Measurements from ENCODE around the gene SOCS4. TPM values are rescaled to one million over a fixed set of nuclear protein-coding genes. Genes with fewer than 3 reads are reported as not detected.

SOCS4 gene
- total RNA-seq, 1 donor from 2014 or later, result 23.7 TPM

GRCh38 chr14:55071870-55072640 is 45.0 kb downstream of the SOCS4 start:
- Mint-ChIP-seq H3K4me3 (ENCODE audit: low read depth) (no peak overlapping the region), H3K27me3 (no peaks in the 10 kb centered on the region), H3K27ac (no peak overlapping the region), H3K36me3 (ENCODE audit: insufficient read depth) (peaks cover 5% of the 10 kb centered on the region), H3K4me1 (ENCODE audit: low read depth) (peaks cover 3% of the 10 kb centered on the region), H3K9me3 (ENCODE audit: low read depth) (no peaks in the 10 kb centered on the region)
- no peak for TF ChIP-seq CTCF (IDR thresholded peaks at IDR 0.05; ENCODE audit: unreplicated experiment)
- no peak for DNase-seq (ENCODE audit: low spot score, unreplicated experiment)

- no peak overlapping the region for H3K27ac Mint-ChIP-seq
- no peaks in the 10 kb centered on the region for H3K36me3 Mint-ChIP-seq (ENCODE audit: insufficient read depth)
- no peak for DNase-seq (ENCODE audit: low spot score, unreplicated experiment)
- peaks cover 11% of the 10 kb centered on the region for H3K4me1 Mint-ChIP-seq (ENCODE audit: low read depth)
- no peak for TF ChIP-seq CTCF (IDR thresholded peaks at IDR 0.05; ENCODE audit: unreplicated experiment)
- no peak overlapping the region for H3K4me3 Mint-ChIP-seq (ENCODE audit: low read depth)
- H3K9me3 Mint-ChIP-seq (ENCODE audit: low read depth), result no peaks in the 10 kb centered on the region
- no peaks in the 10 kb centered on the region for H3K27me3 Mint-ChIP-seq
Measured at GRCh38 chr14:55073856-55074255, 46.8 kb downstream of the SOCS4 start.

GRCh38 chr14:55074662-55075061 is 47.6 kb downstream of the SOCS4 start:
- peaks cover 11% of the 10 kb centered on the region for H3K4me1 Mint-ChIP-seq (ENCODE audit: low read depth)
- DNase-seq (ENCODE audit: low spot score, unreplicated experiment), result no peak

GRCh38 chr14:55075628-55076175 is 48.7 kb downstream of the SOCS4 start:
- peak overlapping the region; percentile 75 for H3K27ac Mint-ChIP-seq
- no peaks in the 10 kb centered on the region for H3K27me3 Mint-ChIP-seq
- H3K4me1 Mint-ChIP-seq (ENCODE audit: low read depth), result peaks cover 11% of the 10 kb centered on the region

More at GRCh38 chr14:55074662-55075061, 47.6 kb downstream of the SOCS4 start:
- Mint-ChIP-seq H3K27me3 (no peaks in the 10 kb centered on the region), H3K27ac (no peak overlapping the region), H3K4me3 (ENCODE audit: low read depth) (no peak overlapping the region), H3K9me3 (ENCODE audit: low read depth) (no peaks in the 10 kb centered on the region), H3K36me3 (ENCODE audit: insufficient read depth) (no peaks in the 10 kb centered on the region)
- TF ChIP-seq CTCF (IDR thresholded peaks at IDR 0.05; ENCODE audit: unreplicated experiment), result no peak

More at GRCh38 chr14:55075628-55076175, 48.7 kb downstream of the SOCS4 start:
- Mint-ChIP-seq H3K4me3 (ENCODE audit: low read depth) (no peak overlapping the region), H3K9me3 (ENCODE audit: low read depth) (no peaks in the 10 kb centered on the region), H3K36me3 (ENCODE audit: insufficient read depth) (no peaks in the 10 kb centered on the region)
- no peak for DNase-seq (ENCODE audit: low spot score, unreplicated experiment)
- no peak for TF ChIP-seq CTCF (IDR thresholded peaks at IDR 0.05; ENCODE audit: unreplicated experiment)
